Activated CD8-positive, alpha-beta T cell treated with anti-CD3 and anti-CD28 coated beads, Interleukin-2, amount 10 ng/mL, durations not matched to agents 7 days and 5 days (primary cell): ENCODE measurements around the gene RANBP10. TPM values are rescaled to one million over a fixed set of nuclear protein-coding genes. Genes with fewer than 3 reads are reported as not detected.

ENCODE experiments used
- ATAC-seq: fragments of 150-1000 bp; cut with Tn5 transposase; one replicate; pipeline ENCODE4 v1.10.0; 2021; ENCODE audit warnings: moderate library complexity
- CTCF ChIA-PET: fragments of 350-600 bp; sonication (Branson Sonifier 250); formaldehyde crosslinking; loops from one replicate; lab custom pipeline; 2021; ENCODE audit warnings: antibody characterized with exemption; lab: Charles Lee
- POLR2A ChIA-PET: fragments of 350-600 bp; sonication (Branson Sonifier 250); formaldehyde crosslinking; loops from one replicate; lab custom pipeline; 2021; ENCODE audit warnings: antibody characterized with exemption; lab: Charles Lee
- DNase-seq: peaks from one replicate; pipeline ENCODE4 v3.0.0-alpha.2; 2020
- H3K27ac Mint-ChIP-seq: one replicate; pipeline ENCODE4 v1.8.0; 2021; ENCODE audit warnings: mild to moderate bottlenecking, mixed read lengths
- H3K27me3 Mint-ChIP-seq: one replicate; pipeline ENCODE4 v1.8.0; 2021; ENCODE audit warnings: low read depth, mixed read lengths
- H3K36me3 Mint-ChIP-seq: one replicate; pipeline ENCODE4 v1.8.0; 2021; ENCODE audit warnings: low read depth, mixed read lengths
- H3K4me1 Mint-ChIP-seq: one replicate; pipeline ENCODE4 v1.8.0; 2021; ENCODE audit warnings: low read depth, mixed read lengths
- H3K4me3 Mint-ChIP-seq: one replicate; pipeline ENCODE4 v1.8.0; 2021; ENCODE audit warnings: mild to moderate bottlenecking, mixed read lengths
- H3K9me3 Mint-ChIP-seq: one replicate; pipeline ENCODE4 v1.8.0; 2022; ENCODE audit warnings: mixed read lengths; ENCODE audit not compliant: insufficient read depth
- total RNA-seq, 2 experiments: library from RNA; stranded (reverse); gene quantifications; one replicate each; pipeline ENCODE4 v1.2.3, GENCODE V29; 2021

RANBP10 gene
- total RNA-seq, 2 experiments from 2014 or later: 25.9 to 30.5 TPM

DNA sequence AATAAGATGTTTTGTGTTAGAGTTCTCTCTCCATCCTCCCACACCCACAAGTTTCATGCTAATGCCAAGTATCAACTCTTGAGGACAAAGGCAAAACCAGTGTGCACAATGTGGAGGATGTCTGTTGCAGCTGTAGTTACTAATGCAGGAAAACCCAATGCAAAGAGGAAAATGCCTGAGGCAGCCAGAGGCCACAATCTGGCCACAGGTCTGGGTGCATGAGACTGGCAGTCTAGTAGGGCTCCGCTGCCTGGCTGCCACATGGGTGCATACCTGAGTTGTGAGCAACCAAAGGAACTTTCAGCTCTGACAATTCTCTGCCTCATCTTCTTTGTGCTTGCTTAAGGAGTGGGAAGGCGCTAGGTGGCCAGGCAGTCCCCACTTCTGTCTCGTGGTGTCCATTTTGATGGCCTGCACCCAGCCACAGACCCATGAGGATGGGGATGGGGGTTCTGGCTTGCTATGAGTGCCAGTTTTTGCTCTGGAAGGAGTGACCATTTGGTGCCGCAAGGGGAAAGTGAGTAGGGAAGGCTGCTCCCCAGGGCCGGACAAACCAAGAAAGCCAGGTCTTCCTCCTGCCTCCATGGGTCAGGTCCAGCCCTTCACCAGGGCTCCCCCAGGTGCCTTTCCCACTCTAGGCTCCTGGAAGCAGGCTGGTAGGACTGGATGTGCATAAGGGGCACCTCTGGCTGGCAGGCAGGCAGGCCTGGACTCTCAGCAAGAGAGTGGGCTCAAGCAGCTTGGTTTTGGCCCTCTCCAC, 83.0 kb downstream of the RANBP10 start:
- ChIA-PET CTCF (interaction anchor here (1.2 kb wide), 1 partner anchor 202 kb away, joined by 4 read pairs; no protein-coding TSS in a partner anchor), POLR2A (no interaction called here)
- Mint-ChIP-seq H3K9me3 (no peaks in the 10 kb centered on the region), H3K27me3 (no peaks in the 10 kb centered on the region), H3K27ac (no peak overlapping the region), H3K36me3 (peaks cover 3% of the 10 kb centered on the region), H3K4me3 (no peak overlapping the region), H3K4me1 (peaks cover 17% of the 10 kb centered on the region)
- no peak for DNase-seq
- ATAC-seq: no peak

- ChIA-PET POLR2A (interaction anchor here (0.8 to 2.3 kb wide), 4 partner anchors 9 to 97 kb away, joined by 4 to 10 read pairs (median 6); no protein-coding TSS in a partner anchor), CTCF (interaction anchor here (0.6 to 1.8 kb wide), 6 partner anchors 16 to 173 kb away, joined by 3 to 5 read pairs (median 4); partner anchors contain the start of genes CTCF, RANBP10 and TSNAXIP1)
- Mint-ChIP-seq H3K36me3 (peaks cover 9% of the 10 kb centered on the region), H3K9me3 (no peaks in the 10 kb centered on the region), H3K27me3 (no peaks in the 10 kb centered on the region), H3K4me1 (peaks cover 31% of the 10 kb centered on the region), H3K27ac (peak overlapping the region; percentile 99), H3K4me3 (peak overlapping the region; percentile 99)
- no peak for ATAC-seq
- no peak for DNase-seq
These were observed 86.1 kb downstream of the RANBP10 start for GRCh38 chr16:67720236-67720635.

- ATAC-seq (peak; percentile 25), DNase-seq (peak; percentile 46)
- H3K9me3 Mint-ChIP-seq: no peaks in the 10 kb centered on the region
- H3K4me3 Mint-ChIP-seq: peak overlapping the region; percentile 99
- H3K4me1 Mint-ChIP-seq: peaks cover 31% of the 10 kb centered on the region
- no peaks in the 10 kb centered on the region for H3K27me3 Mint-ChIP-seq
- peaks cover 7% of the 10 kb centered on the region for H3K36me3 Mint-ChIP-seq
- ChIA-PET POLR2A (interaction anchor here (0.6 to 2.3 kb wide), 15 partner anchors 9 to 375 kb away, joined by 3 to 10 read pairs (median 4); partner anchors contain the start of genes RANBP10 and TSNAXIP1), CTCF (interaction anchor here (0.6 to 2.1 kb wide), 15 partner anchors 13 to 199 kb away, joined by 3 to 13 read pairs (median 4); partner anchors contain the start of genes CARMIL2, CTCF, RANBP10 and TSNAXIP1)
- peak overlapping the region; percentile 99 for H3K27ac Mint-ChIP-seq
These were observed 86.6 kb downstream of the RANBP10 start for GRCh38 chr16:67719778-67720144.

DNA sequence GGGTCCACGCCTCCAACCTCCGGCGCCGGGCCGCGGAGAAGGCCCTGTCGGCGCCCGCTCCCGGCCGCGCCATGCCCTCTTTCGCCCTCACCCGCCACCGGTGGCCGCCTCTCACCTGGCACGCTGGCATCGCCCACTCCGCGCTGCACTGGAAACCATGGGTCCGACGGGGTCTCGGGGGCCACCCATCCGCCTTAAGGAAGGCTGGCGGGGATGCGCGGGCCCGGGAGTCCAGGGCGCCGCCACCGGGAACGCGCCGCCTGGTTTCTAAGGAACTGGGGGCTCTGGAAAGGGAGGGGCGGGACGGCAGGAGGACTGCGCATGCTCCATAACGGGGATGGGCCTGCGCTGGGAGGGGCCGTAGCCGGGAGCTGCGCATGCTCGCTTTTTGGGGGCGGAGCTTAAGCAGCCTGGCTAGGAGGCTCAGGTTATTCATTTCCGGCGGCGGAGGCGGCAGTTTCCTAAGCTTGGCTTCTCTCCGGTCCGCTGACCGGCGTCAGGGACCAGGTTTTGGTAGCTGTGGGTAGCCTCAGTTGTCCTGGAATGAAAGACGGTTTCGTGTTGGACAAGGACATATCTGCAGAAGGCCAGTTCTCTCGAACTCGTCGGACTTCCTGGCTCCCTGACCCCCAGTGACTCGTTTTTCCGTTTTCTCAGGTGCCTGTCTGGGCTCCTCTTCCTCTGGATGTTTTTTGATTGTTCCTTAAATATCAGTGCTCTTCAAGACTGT, 87.1 kb downstream of the RANBP10 start, which contains the start of gene GFOD2:
Gene GFOD2 (minus strand): TSS at position 269 of the 730 bp plus-strand sequence. CDS start 33,601 bp downstream, outside the sequence.
- H3K9me3 Mint-ChIP-seq: no peaks in the 10 kb centered on the region
- H3K27me3 Mint-ChIP-seq: no peaks in the 10 kb centered on the region
- ChIA-PET CTCF (interaction anchor here (0.8 to 2.1 kb wide), 18 partner anchors 13 to 273 kb away, joined by 3 to 13 read pairs (median 4); partner anchors contain the start of genes CARMIL2, CTCF, RANBP10 and TSNAXIP1), POLR2A (interaction anchor here (0.5 to 2.3 kb wide), 21 partner anchors 10 to 375 kb away, joined by 3 to 10 read pairs (median 4); partner anchors contain the start of genes ATP6V0D1, RANBP10 and TSNAXIP1)
- peak; percentile 92 for ATAC-seq
- H3K4me3 Mint-ChIP-seq: peak within 1 kb of the TSS; percentile 99
- H3K27ac Mint-ChIP-seq: peak within 1 kb of the TSS; percentile 99
- H3K4me1 Mint-ChIP-seq: peaks cover 31% of the 10 kb centered on the region
- peak; percentile 98 for DNase-seq
- peaks cover 7% of the 10 kb centered on the region for H3K36me3 Mint-ChIP-seq

DNA sequence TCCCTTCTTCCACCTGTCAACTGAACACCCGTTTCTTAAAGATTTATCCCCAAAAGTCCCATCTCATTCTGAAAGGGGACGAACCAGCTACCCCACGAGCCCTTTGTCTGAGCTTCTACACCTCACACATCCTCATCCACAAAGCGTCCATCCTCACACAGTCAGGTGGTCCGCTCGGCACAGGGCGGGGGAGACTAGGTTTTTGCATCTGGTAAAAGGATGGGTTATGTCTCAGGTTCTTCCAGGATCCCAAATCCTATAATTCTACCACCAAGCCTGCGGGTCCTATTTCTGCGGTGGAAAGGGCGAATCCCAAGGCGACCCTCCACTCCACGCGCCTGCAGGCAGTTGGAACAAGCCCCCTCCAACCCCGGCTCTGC, 87.7 kb downstream of the RANBP10 start:
- ChIA-PET CTCF (interaction anchor here (0.9 to 2.1 kb wide), 16 partner anchors 42 to 273 kb away, joined by 3 to 13 read pairs (median 4); partner anchors contain the start of genes CARMIL2, CTCF, RANBP10 and TSNAXIP1), POLR2A (interaction anchor here (0.5 to 2.3 kb wide), 15 partner anchors 10 to 237 kb away, joined by 3 to 10 read pairs (median 3); partner anchors contain the start of genes ATP6V0D1, RANBP10 and TSNAXIP1)
- ATAC-seq: peak; percentile 53
- Mint-ChIP-seq H3K9me3 (no peaks in the 10 kb centered on the region), H3K4me3 (peak overlapping the region; percentile 99), H3K27me3 (no peaks in the 10 kb centered on the region), H3K36me3 (peaks cover 7% of the 10 kb centered on the region), H3K4me1 (peaks cover 31% of the 10 kb centered on the region), H3K27ac (peak overlapping the region; percentile 19)
- DNase-seq: peak; percentile 51

- ChIA-PET POLR2A (interaction anchor here (0.6 kb wide), 1 partner anchor 149 kb away, joined by 3 read pairs; no protein-coding TSS in a partner anchor), CTCF (interaction anchor here (1.3 to 1.7 kb wide), 5 partner anchors 11 to 234 kb away, joined by 3 to 4 read pairs (median 3); no protein-coding TSS in a partner anchor)
- Mint-ChIP-seq H3K9me3 (no peaks in the 10 kb centered on the region), H3K4me3 (no peak overlapping the region), H3K27ac (no peak overlapping the region), H3K4me1 (peaks cover 29% of the 10 kb centered on the region), H3K36me3 (peaks cover 7% of the 10 kb centered on the region), H3K27me3 (no peaks in the 10 kb centered on the region)
- ATAC-seq (no peak), DNase-seq (no peak)
These were observed 90.3 kb downstream of the RANBP10 start for GRCh38 chr16:67716097-67716496.

- ChIA-PET POLR2A (no interaction called here), CTCF (interaction anchor here (0.9 to 1.9 kb wide), 4 partner anchors 42 to 326 kb away, joined by 3 to 8 read pairs (median 5); no protein-coding TSS in a partner anchor)
- no peaks in the 10 kb centered on the region for H3K27me3 Mint-ChIP-seq
- peaks cover 7% of the 10 kb centered on the region for H3K36me3 Mint-ChIP-seq
- no peaks in the 10 kb centered on the region for H3K9me3 Mint-ChIP-seq
- H3K4me1 Mint-ChIP-seq: peaks cover 16% of the 10 kb centered on the region
- DNase-seq (no peak), ATAC-seq (no peak)
- H3K27ac Mint-ChIP-seq: no peak overlapping the region
- H3K4me3 Mint-ChIP-seq: no peak overlapping the region
These were observed 91.8 kb downstream of the RANBP10 start for GRCh38 chr16:67714522-67714921.

- DNase-seq (no peak), ATAC-seq (no peak)
- no peak overlapping the region for H3K27ac Mint-ChIP-seq
- ChIA-PET CTCF (interaction anchor here (0.7 to 1.9 kb wide), 4 partner anchors 41 to 327 kb away, joined by 3 to 8 read pairs (median 6); no protein-coding TSS in a partner anchor), POLR2A (no interaction called here)
- peaks cover 7% of the 10 kb centered on the region for H3K36me3 Mint-ChIP-seq
- H3K4me3 Mint-ChIP-seq: no peak overlapping the region
- no peaks in the 10 kb centered on the region for H3K27me3 Mint-ChIP-seq
- no peaks in the 10 kb centered on the region for H3K9me3 Mint-ChIP-seq
- peaks cover 16% of the 10 kb centered on the region for H3K4me1 Mint-ChIP-seq
These were observed 92.6 kb downstream of the RANBP10 start for GRCh38 chr16:67713647-67714273.

DNA sequence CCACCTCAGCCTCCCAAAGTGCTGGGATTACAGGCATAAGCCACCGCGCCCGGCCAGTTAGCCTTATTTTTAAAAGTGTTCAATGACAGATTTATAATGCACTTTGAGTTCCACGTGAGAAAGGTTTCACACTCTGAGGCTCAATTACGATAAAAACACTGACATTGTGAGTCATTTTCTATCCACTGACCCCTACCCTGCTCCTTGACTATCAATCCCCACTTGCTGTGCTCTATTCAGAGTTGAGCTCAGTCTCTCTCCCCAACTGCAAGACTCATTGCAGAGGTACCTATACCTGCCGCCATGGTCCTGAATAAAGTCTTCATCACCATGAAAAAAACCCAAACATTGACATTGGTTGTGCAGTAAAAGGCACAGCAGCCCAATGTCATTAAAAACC, 95.8 kb downstream of the RANBP10 start:
- no peak for DNase-seq
- no peak overlapping the region for H3K4me3 Mint-ChIP-seq
- no peaks in the 10 kb centered on the region for H3K27me3 Mint-ChIP-seq
- H3K27ac Mint-ChIP-seq: no peak overlapping the region
- CTCF ChIA-PET: no interaction called here
- ATAC-seq: no peak
- H3K36me3 Mint-ChIP-seq: no peaks in the 10 kb centered on the region
- H3K4me1 Mint-ChIP-seq: no peaks in the 10 kb centered on the region
- POLR2A ChIA-PET: no interaction called here
- H3K9me3 Mint-ChIP-seq: no peaks in the 10 kb centered on the region

DNA sequence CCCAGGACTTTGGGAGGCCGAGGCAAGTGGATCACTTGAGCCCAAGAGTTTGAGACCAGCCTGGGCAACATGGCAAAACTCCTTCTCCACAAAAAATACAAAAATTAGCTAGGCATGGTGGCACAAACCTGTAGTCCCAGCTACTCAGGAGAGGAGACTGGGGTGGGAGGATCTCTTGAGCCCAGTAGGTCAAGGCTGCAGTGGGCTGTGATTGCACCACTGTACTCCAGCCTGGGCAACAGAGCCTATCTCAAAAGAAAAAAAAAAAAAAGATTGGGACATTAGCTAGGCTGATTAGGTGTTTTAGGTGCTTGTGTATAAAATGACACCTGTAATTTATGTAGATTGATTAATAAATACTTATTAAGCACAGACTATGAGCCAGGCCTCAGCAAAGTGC, 97.3 kb downstream of the RANBP10 start:
- H3K9me3 Mint-ChIP-seq: no peaks in the 10 kb centered on the region
- ATAC-seq: no peak
- H3K4me3 Mint-ChIP-seq: no peak overlapping the region
- no peak for DNase-seq
- CTCF ChIA-PET: no interaction called here
- peaks cover 9% of the 10 kb centered on the region for H3K4me1 Mint-ChIP-seq
- no peak overlapping the region for H3K27ac Mint-ChIP-seq
- POLR2A ChIA-PET: no interaction called here
- H3K27me3 Mint-ChIP-seq: no peaks in the 10 kb centered on the region
- H3K36me3 Mint-ChIP-seq: no peaks in the 10 kb centered on the region

DNA sequence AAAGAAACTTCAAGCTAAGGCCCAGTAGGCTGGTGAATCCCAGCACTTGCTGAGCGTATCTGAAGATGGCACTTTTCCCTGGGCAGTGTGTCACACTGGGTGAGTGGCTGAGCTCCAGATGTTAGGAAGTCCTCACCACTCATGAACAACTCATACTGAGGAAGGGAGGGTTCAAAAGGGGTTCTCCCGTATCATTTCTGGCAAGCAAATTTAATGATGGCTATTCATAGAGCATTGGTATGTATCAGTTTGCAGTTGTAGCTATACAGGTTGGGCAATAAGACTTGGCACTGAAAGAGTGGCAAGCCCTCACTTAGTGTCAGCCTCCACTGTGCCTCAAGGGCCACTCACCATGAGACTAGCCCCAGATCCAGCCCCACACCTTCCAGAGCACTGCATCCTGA, 98.0 kb downstream of the RANBP10 start:
- POLR2A ChIA-PET: no interaction called here
- no peaks in the 10 kb centered on the region for H3K9me3 Mint-ChIP-seq
- ATAC-seq: no peak
- H3K36me3 Mint-ChIP-seq: peaks cover 3% of the 10 kb centered on the region
- DNase-seq: no peak
- no peaks in the 10 kb centered on the region for H3K27me3 Mint-ChIP-seq
- CTCF ChIA-PET: no interaction called here
- no peak overlapping the region for H3K4me3 Mint-ChIP-seq
- peaks cover 16% of the 10 kb centered on the region for H3K4me1 Mint-ChIP-seq
- H3K27ac Mint-ChIP-seq: no peak overlapping the region
